ENCODE data around the gene HPCAL1. TPM values are rescaled to one million over a fixed set of nuclear protein-coding genes. Genes with fewer than 3 reads are reported as not detected.
A peak's percentile ranks its signal among the peaks of the same experiment; 100 is the strongest.

HPCAL1 gene
- total RNA-seq, 1 donor from 2014 or later, result 401 TPM

DNA sequence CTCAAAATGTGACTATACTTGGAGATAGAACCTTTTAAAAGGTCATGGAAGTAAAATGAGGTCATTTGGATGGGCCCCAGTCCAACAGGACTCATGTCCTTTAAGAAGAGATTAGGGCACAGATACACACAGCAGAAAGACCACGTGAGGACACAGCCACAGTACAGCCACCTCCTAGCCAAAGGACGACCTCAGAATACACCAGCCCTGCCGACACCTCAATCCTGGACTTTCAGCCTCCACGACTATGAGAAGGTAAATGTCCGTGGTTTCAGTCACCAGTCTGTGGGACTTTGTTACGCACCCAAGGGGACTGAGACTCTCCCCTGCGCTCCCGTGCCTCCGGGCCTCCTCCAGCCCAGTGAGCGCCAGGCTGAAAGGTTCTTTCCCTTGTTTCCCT is 30.2 kb upstream of the HPCAL1 start:
- no peaks in the 10 kb centered on the region for H3K9me3 ChIP-seq
- H3K27me3 ChIP-seq, result no peaks in the 10 kb centered on the region
- intact Hi-C loops (cut with DNase I), result no loop called here
- peak in 1 of 2 donors; percentile 31 for DNase-seq (ENCODE audit: low spot score in 2 of 2)
- H3K4me3 ChIP-seq, result no peak overlapping the region
- TF ChIP-seq, protein P1, sequence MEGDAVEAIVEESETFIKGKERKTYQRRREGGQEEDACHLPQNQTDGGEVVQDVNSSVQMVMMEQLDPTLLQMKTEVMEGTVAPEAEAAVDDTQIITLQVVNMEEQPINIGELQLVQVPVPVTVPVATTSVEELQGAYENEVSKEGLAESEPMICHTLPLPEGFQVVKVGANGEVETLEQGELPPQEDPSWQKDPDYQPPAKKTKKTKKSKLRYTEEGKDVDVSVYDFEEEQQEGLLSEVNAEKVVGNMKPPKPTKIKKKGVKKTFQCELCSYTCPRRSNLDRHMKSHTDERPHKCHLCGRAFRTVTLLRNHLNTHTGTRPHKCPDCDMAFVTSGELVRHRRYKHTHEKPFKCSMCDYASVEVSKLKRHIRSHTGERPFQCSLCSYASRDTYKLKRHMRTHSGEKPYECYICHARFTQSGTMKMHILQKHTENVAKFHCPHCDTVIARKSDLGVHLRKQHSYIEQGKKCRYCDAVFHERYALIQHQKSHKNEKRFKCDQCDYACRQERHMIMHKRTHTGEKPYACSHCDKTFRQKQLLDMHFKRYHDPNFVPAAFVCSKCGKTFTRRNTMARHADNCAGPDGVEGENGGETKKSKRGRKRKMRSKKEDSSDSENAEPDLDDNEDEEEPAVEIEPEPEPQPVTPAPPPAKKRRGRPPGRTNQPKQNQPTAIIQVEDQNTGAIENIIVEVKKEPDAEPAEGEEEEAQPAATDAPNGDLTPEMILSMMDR (IDR thresholded peaks at IDR 0.05), result no peak
- H3K27ac ChIP-seq, result no peak overlapping the region
- peaks cover 0 to 6% of the 10 kb centered on the region in 2 donors for H3K4me1 ChIP-seq
- H3K36me3 ChIP-seq, result no peaks in the 10 kb centered on the region

DNA sequence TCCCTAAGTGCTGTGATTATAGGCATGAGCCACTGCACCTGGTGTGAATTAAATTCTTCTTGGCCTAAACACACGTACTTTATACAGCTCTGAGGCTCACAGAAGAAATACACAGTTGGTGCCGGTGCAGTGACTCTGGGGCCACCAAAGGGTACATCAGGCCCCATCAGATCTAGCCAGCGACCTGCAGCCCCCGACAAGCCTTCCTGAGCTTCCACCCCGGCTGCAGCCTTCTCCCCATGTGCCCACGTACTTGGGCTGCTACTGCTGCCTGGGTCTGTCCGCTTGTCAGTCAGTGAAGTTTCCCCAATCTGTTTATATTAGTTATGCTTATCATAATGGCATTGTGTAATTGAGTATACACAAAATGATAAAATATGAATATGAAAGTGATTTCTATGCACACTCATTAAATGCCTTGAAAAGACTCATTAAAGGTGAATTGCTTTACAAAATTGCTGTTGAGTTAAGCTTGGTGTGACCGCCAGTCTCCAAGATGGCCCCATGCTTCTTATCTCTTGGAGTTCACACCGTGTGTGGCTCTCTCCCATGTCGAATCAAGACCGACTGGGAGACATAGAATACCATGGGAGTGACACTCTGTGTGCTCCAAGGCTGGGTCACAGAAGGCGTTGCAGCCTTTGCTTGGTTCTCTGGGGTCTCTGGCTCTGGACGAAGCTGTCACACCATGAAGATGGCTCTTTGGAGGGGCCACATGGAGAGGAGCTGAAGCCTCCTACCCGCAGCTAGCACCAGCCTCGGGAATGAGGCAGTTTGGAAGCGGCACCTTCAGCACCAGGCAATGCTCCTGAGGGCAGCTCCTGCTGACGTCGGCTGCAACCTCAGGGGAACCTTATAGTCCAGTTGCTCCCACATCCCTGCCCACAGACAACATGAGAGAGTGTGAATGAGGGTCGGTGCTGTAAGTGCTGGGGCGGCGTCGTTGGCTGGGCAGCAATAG is 29.2 kb upstream of the HPCAL1 start:
- Histone ChIP-seq H3K4me3 (no peak overlapping the region), H3K36me3 (no peaks in the 10 kb centered on the region), H3K27ac (no peak overlapping the region), H3K27me3 (no peaks in the 10 kb centered on the region), H3K9me3 (no peaks in the 10 kb centered on the region), H3K4me1 (peaks cover 0 to 6% of the 10 kb centered on the region in 2 donors)
- DNase-seq (ENCODE audit: low spot score in 2 of 2), result no peak
- TF ChIP-seq, protein P1 (IDR thresholded peaks at IDR 0.05), result no peak
- intact Hi-C loops (cut with DNase I), result no loop called here

DNA sequence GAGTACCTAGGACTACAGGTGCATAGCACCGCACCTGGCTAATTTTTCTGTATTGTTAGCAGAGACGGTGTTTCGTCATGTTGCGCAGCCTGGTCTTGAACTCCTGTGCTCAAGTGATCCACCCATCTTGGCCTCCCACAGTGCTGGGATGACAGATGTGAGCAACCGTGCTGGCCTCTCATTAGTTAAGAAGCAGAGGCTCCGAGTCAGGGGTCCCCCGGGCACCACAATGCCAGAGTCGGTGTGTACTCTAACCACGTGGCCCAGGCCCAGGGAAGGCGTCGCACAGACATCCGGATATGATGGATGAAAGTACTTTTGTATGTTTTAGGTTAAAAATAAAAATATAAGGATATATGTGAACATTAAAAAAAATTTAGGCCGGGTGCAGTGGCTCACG is 28.3 kb upstream of the HPCAL1 start:
- Histone ChIP-seq H3K9me3 (no peaks in the 10 kb centered on the region), H3K27me3 (no peaks in the 10 kb centered on the region), H3K27ac (no peak overlapping the region), H3K4me1 (peaks cover 0 to 6% of the 10 kb centered on the region in 2 donors), H3K36me3 (no peaks in the 10 kb centered on the region), H3K4me3 (no peak overlapping the region)
- TF ChIP-seq, protein P1 (IDR thresholded peaks at IDR 0.05), result no peak
- intact Hi-C loops (cut with DNase I), result no loop called here
- no peak for DNase-seq (ENCODE audit: low spot score in 2 of 2)

DNA sequence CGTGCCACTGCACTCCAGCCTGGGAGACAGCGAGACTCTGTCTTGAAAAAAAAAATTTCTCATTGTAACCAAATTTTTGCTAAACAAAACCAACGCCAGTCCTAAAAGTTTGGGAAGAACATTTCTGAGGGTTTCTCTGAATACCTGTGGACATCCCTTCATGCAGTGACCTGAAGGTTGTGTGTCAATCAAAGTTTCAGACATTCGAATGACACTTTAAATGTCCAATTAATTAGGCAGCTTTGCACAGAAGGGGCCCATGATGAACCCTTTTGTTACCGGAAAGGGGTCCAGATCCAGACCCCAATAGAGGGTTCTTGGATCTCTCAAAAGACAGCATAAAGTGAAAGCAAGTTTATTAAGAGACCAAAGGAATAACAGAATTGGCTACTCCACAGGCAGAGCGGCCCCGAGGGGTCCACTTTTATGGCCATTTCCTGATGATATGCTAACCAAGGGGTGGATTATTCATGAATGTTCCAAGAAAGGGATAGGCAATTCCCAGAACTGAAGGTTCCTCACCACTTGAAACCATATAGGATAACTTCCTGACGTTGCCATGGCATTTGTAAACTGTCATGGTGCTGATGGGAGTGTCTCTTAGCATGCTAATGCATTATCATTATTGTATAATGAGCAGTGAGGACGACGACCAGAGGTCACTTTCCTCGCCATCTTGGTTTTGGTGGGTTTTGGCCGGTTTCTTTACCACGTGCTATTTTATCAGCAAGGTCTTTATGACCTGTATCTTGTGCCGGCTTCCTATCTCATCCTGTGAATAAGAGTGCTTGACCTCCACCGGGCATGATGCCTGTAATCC is 27.5 kb upstream of the HPCAL1 start:
- no peaks in the 10 kb centered on the region for H3K9me3 ChIP-seq
- no peak overlapping the region for H3K27ac ChIP-seq
- peaks cover 0 to 6% of the 10 kb centered on the region in 2 donors for H3K4me1 ChIP-seq
- DNase-seq (ENCODE audit: low spot score in 2 of 2), result no peak
- H3K4me3 ChIP-seq, result no peak overlapping the region
- H3K27me3 ChIP-seq, result no peaks in the 10 kb centered on the region
- no peaks in the 10 kb centered on the region for H3K36me3 ChIP-seq
- TF ChIP-seq, protein P1 (IDR thresholded peaks at IDR 0.05), result no peak
- intact Hi-C loops (cut with DNase I), result no loop called here

DNA sequence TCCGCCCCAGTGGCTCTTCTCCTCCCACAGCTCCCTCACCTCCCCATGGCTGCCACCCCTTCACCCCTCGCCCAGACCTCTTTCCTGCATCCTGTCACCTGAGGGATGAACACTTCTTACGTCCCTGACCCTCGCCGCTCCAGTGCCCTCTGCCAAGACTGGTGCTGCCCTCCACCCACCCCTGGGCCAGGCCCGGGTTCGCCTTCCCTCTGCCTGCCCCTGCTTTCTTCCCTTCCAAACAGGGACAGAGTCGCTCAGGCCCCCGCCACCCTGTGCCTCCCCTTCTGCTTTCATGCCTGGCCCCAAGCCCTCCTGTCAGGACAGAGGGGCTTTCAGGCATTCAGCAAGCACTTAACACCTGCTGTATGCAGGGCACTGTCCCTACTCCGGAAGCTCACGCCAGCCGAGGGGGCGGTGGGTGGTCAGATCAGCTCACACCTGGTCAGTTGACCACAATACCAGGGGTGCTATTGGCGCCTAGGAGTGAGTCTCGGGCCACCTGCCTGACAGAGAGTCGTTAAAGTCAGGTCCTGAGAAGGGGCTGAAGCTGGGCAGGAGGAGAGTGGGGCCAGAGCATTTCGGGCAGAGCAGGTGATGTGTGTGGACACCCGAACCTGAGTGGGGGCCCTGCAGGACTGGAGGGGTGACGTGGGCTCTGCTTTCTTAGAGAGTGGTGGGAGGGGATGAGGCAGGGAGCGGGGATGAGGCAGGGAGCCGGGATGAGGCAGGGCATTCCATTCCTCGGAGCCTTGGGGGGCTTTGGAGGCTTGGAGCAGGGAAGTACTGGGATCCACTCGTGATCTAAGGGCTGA is 26.0 kb upstream of the HPCAL1 start:
- H3K36me3 ChIP-seq, result no peaks in the 10 kb centered on the region
- TF ChIP-seq, protein P1 (IDR thresholded peaks at IDR 0.05), result no peak
- intact Hi-C loops (cut with DNase I), result no loop called here
- H3K4me1 ChIP-seq, result no peaks in the 10 kb centered on the region
- H3K27ac ChIP-seq, result no peak overlapping the region
- no peaks in the 10 kb centered on the region for H3K27me3 ChIP-seq
- H3K9me3 ChIP-seq, result no peaks in the 10 kb centered on the region
- no peak for DNase-seq (ENCODE audit: low spot score in 2 of 2)
- H3K4me3 ChIP-seq, result no peak overlapping the region
